SK-N-SH treated with all-trans-retinoic acid at 6 μM for 48 hours (cell line): ENCODE results near the gene PCGF5.

Experiments
- ATAC-seq: fragments of 200-7000 bp; cut with Tn5 transposase; 3 replicates; pipeline ENCODE4 v1.9.1; 2020; ENCODE audit warnings: mild to moderate bottlenecking, moderate library complexity
- ARNTL ChIP-seq: fragments of 450-650 bp; formaldehyde crosslinking; IDR thresholded peaks from 2 replicates; pipeline ENCODE4 v1.5.0; 2020; ENCODE audit warnings: low read depth, mild to moderate bottlenecking, moderate library complexity, borderline replicate concordance
- CSDC2 ChIP-seq: fragments of 250-450 bp; sonication (Bioruptor Pico); IDR thresholded peaks from 2 replicates; pipeline ENCODE4 v1.5.0; 2020; ENCODE audit warnings: mild to moderate bottlenecking, moderate library complexity
- CSRNP3 ChIP-seq: fragments of 250-450 bp; sonication (Bioruptor Pico); IDR thresholded peaks from 2 replicates; pipeline ENCODE4 v1.5.1; 2021; ENCODE audit warnings: mild to moderate bottlenecking, moderate library complexity
- ESRRG ChIP-seq: fragments of 250-450 bp; sonication (Bioruptor Pico); IDR thresholded peaks from 2 replicates; pipeline ENCODE4 v1.6.1; 2021; ENCODE audit warnings: mild to moderate bottlenecking
- GLIS3 ChIP-seq: fragments of 250-450 bp; sonication (Bioruptor Pico); IDR thresholded peaks from 2 replicates; pipeline ENCODE4 v1.5.0; 2020; ENCODE audit warnings: mild to moderate bottlenecking, moderate library complexity
- ISL1 ChIP-seq: fragments of 250-450 bp; sonication (Bioruptor Pico); IDR thresholded peaks from 2 replicates; pipeline ENCODE4 v2.1.2; 2022; ENCODE audit warnings: mild to moderate bottlenecking, moderate library complexity
- OSR1 ChIP-seq: fragments of 250-450 bp; sonication (Bioruptor Pico); IDR thresholded peaks from 2 replicates; pipeline ENCODE4 v1.8.0; 2022; ENCODE audit warnings: moderate library complexity, mild to moderate bottlenecking, inconsistent platforms
- PATZ1 ChIP-seq: fragments of 250-450 bp; sonication (Bioruptor Pico); IDR thresholded peaks from 2 replicates; pipeline ENCODE4 v1.8.0; 2020; ENCODE audit warnings: mild to moderate bottlenecking, moderate library complexity, borderline replicate concordance
- PPARA ChIP-seq: fragments of 250-450 bp; sonication (Bioruptor Pico); IDR thresholded peaks from 2 replicates; pipeline ENCODE4 v1.5.0; 2020; ENCODE audit warnings: mild to moderate bottlenecking, borderline replicate concordance
- RARB ChIP-seq: fragments of 250-450 bp; sonication (Bioruptor Pico); IDR thresholded peaks from 2 replicates; pipeline ENCODE4 v1.8.0; 2021; ENCODE audit warnings: mild to moderate bottlenecking, moderate library complexity
- SNAI2 ChIP-seq: fragments of 250-450 bp; sonication (Bioruptor Pico); IDR thresholded peaks from 2 replicates; pipeline ENCODE4 v1.5.0; 2020; ENCODE audit warnings: mild to moderate bottlenecking, moderate library complexity
- TCF4 ChIP-seq: fragments of 250-450 bp; sonication (Bioruptor Pico); IDR thresholded peaks from 2 replicates; pipeline ENCODE4 v1.8.0; 2021; ENCODE audit warnings: mild to moderate bottlenecking, moderate library complexity, borderline replicate concordance
- TOX ChIP-seq: fragments of 250-450 bp; sonication (Bioruptor Pico); IDR thresholded peaks from 2 replicates; pipeline ENCODE4 v1.8.0; 2021; ENCODE audit warnings: mild to moderate bottlenecking, moderate library complexity, borderline replicate concordance
- TSHZ2 ChIP-seq: fragments of 250-450 bp; sonication (Bioruptor Pico); IDR thresholded peaks from 2 replicates; pipeline ENCODE4 v1.5.0; 2020; ENCODE audit warnings: mild to moderate bottlenecking, moderate library complexity
- ZC3H10 ChIP-seq: fragments of 250-450 bp; sonication (Bioruptor Pico); IDR thresholded peaks from 2 replicates; pipeline ENCODE4 v1.5.1; 2021; ENCODE audit warnings: mild to moderate bottlenecking, moderate library complexity
- ZFP3 ChIP-seq: fragments of 250-450 bp; sonication (Bioruptor Pico); IDR thresholded peaks from 2 replicates; pipeline ENCODE4 v1.5.0; 2020; ENCODE audit warnings: mild to moderate bottlenecking, moderate library complexity
- ZFP30 ChIP-seq: fragments of 450-650 bp; formaldehyde crosslinking; IDR thresholded peaks from 2 replicates; pipeline ENCODE4 v1.5.0; 2022; ENCODE audit warnings: mild to moderate bottlenecking, moderate library complexity
- ZNF565 ChIP-seq: fragments of 450-650 bp; formaldehyde crosslinking; conservative IDR thresholded peaks from 2 replicates; pipeline ENCODE4 v1.5.0; 2020; ENCODE audit warnings: low read depth, mild to moderate bottlenecking, moderate library complexity
- ZNF70 ChIP-seq: fragments of 450-650 bp; formaldehyde crosslinking; IDR thresholded peaks from 2 replicates; pipeline ENCODE4 v1.5.0; 2020; ENCODE audit warnings: mild to moderate bottlenecking, moderate library complexity
- ZNF8 ChIP-seq: fragments of 450-650 bp; formaldehyde crosslinking; IDR thresholded peaks from 2 replicates; pipeline ENCODE4 v1.5.0; 2020; ENCODE audit warnings: mild to moderate bottlenecking, moderate library complexity
- TF ChIP-seq, protein P1 (sequence below): fragments of 250-450 bp; sonication (Bioruptor Pico); IDR thresholded peaks from 2 replicates; pipeline ENCODE4 v1.8.0; 2021; ENCODE audit warnings: low read depth, mild to moderate bottlenecking, moderate library complexity, borderline replicate concordance

The PCGF5 gene

GRCh38 chr10:91287276-91287675 is 66.8 kb downstream of the PCGF5 start:
- ATAC-seq: no peak; the same call in 2 of the 3 replicates

DNA sequence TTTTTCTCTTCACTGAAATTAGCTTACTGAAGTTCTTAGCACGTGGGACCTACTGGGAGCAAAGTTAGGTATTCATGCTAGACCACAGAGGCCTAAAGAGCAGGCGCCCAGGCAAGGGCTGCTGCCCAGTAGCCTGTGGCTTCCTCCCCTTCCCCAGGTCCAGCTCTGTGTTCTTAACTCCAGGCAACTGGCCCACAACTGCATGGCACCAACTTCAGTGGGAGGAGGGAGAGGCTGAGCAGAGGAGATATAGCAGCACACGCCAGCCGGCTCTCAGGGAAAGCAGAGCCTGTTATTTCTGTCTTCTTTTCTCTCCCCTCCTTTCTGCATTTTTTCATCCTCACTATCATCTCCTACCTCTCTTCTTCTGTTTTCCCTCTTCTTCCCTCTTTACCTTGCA is 67.4 kb downstream of the PCGF5 start:
- no peak for ATAC-seq
- TF ChIP-seq ARNTL (no peak), ZNF565 (CRISPR knock-in tag) (no peak), TSHZ2 (CRISPR knock-in tag) (no peak), RARB (CRISPR knock-in tag) (no peak), ZC3H10 (CRISPR knock-in tag) (no peak), TOX (CRISPR knock-in tag) (no peak), ZFP30 (CRISPR knock-in tag) (no peak), CSRNP3 (no peak)

More at GRCh38 chr10:91287276-91287675, 66.8 kb downstream of the PCGF5 start:
- no peak for TF ChIP-seq ESRRG (CRISPR knock-in tag)
- TF ChIP-seq ISL1: no peak
- no peak for TF ChIP-seq RARB (CRISPR knock-in tag)
- TF ChIP-seq ZNF8 (CRISPR knock-in tag): no peak
- TF ChIP-seq SNAI2 (CRISPR knock-in tag): no peak
- TF ChIP-seq ZC3H10 (CRISPR knock-in tag): no peak
- no peak for TF ChIP-seq CSDC2 (CRISPR knock-in tag)
- TF ChIP-seq GLIS3 (CRISPR knock-in tag): no peak
- no peak for TF ChIP-seq OSR1 (CRISPR knock-in tag)
- TF ChIP-seq, protein P1, sequence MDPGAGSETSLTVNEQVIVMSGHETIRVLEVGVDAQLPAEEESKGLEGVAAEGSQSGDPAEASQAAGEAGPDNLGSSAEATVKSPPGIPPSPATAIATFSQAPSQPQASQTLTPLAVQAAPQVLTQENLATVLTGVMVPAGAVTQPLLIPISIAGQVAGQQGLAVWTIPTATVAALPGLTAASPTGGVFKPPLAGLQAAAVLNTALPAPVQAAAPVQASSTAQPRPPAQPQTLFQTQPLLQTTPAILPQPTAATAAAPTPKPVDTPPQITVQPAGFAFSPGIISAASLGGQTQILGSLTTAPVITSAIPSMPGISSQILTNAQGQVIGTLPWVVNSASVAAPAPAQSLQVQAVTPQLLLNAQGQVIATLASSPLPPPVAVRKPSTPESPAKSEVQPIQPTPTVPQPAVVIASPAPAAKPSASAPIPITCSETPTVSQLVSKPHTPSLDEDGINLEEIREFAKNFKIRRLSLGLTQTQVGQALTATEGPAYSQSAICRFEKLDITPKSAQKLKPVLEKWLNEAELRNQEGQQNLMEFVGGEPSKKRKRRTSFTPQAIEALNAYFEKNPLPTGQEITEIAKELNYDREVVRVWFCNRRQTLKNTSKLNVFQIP (CRISPR knock-in tag): no peak
- no peak for TF ChIP-seq TOX (CRISPR knock-in tag)
- TF ChIP-seq TSHZ2 (CRISPR knock-in tag): no peak
- no peak for TF ChIP-seq ZNF70

DNA sequence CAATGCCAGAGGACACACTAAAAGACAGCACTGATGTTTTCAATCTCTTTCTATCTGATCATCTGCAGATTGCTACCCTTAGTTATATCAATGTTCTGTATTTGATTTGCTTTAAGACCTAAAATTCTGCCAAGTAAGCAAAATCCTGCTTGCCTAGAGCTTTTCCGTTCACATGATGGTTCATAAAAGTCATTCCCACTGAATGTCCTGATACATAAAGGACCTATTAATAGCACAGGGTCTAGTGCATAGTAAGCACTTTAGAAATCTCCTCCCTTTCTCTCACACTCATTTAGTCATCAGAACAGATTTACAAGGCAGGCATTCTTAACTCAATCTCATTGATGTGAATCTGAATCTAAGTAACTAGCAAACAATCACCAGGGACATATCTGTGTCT is 68.8 kb downstream of the PCGF5 start:
- no peak for ATAC-seq
- TF ChIP-seq ZFP3 (CRISPR knock-in tag): no peak
- no peak for TF ChIP-seq OSR1 (CRISPR knock-in tag)
- TF ChIP-seq ZNF8 (CRISPR knock-in tag): no peak
- TF ChIP-seq TCF4 (CRISPR knock-in tag): no peak
- no peak for TF ChIP-seq TOX (CRISPR knock-in tag)
- TF ChIP-seq ZNF565 (CRISPR knock-in tag): no peak
- TF ChIP-seq PATZ1: no peak
- TF ChIP-seq, protein P1 (CRISPR knock-in tag): no peak
- TF ChIP-seq CSRNP3: no peak
- no peak for TF ChIP-seq GLIS3 (CRISPR knock-in tag)
- no peak for TF ChIP-seq SNAI2 (CRISPR knock-in tag)
- TF ChIP-seq PPARA (CRISPR knock-in tag): no peak
- no peak for TF ChIP-seq CSDC2 (CRISPR knock-in tag)
